HepG2 (cell line): ENCODE measurements around the gene CDHR5. TPM values are rescaled to one million over a fixed set of nuclear protein-coding genes. Genes with fewer than 3 reads are reported as not detected.

Experiments used
- EED ChIP-seq: sonication (generic); formaldehyde crosslinking; IDR thresholded peaks from 2 replicates; pipeline ENCODE4 v1.5.0; 2020; ENCODE audit warnings: mild to moderate bottlenecking, missing genetic modification reagents
- ISX ChIP-seq: sonication (generic); formaldehyde crosslinking; conservative IDR thresholded peaks from 2 replicates; pipeline ENCODE4 v1.5.0; 2020; ENCODE audit warnings: missing genetic modification reagents
- KDM3A ChIP-seq: IDR thresholded peaks from 2 replicates; pipeline ENCODE4 v1.6.1; 2018; ENCODE audit warnings: low read depth, missing compliant biosample characterization
- KLF9 ChIP-seq: IDR thresholded peaks from 2 replicates; pipeline ENCODE4 v1.6.1; 2016; ENCODE audit warnings: low read depth
- NONO ChIP-seq, 2 experiments: fragments of 450-650 bp in 1 of 2; sonication (generic) in 1 of 2; formaldehyde crosslinking in 1 of 2; IDR thresholded peaks in 1 of 2; conservative IDR thresholded peaks in 1 of 2; 2 replicates each; pipeline versions ENCODE4 v1.6.1 to v1.8.0; 2017 to 2022; ENCODE audit warnings: mild to moderate bottlenecking in 1 of 2, missing genetic modification reagents in 1 of 2, moderate library complexity in 1 of 2
- NR2F2 ChIP-seq: IDR thresholded peaks from 2 replicates; pipeline ENCODE4 v1.6.1; 2012; ENCODE audit warnings: low read depth, inconsistent platforms, borderline replicate concordance
- SP140L ChIP-seq: sonication (generic); formaldehyde crosslinking; IDR thresholded peaks from 2 replicates; pipeline ENCODE4 v1.4.0; 2020; ENCODE audit warnings: missing genetic modification reagents, borderline replicate concordance
- TCF7 ChIP-seq: sonication (generic); IDR thresholded peaks from 2 replicates; pipeline ENCODE4 v1.6.1; 2016; ENCODE audit warnings: antibody characterized with exemption, low read depth
- ZBTB7A ChIP-seq: sonication (generic); formaldehyde crosslinking; IDR thresholded peaks from 2 replicates; pipeline ENCODE4 v1.8.0; 2022; ENCODE audit warnings: mild to moderate bottlenecking, missing genetic modification reagents
- ZBTB7B ChIP-seq: sonication (generic); formaldehyde crosslinking; IDR thresholded peaks from 2 replicates; pipeline ENCODE4 v1.4.0; 2020; ENCODE audit warnings: missing genetic modification reagents
- ZC3H13 ChIP-seq: sonication (generic); formaldehyde crosslinking; IDR thresholded peaks from 2 replicates; pipeline ENCODE4 v1.8.1; 2023; ENCODE audit warnings: mild to moderate bottlenecking, missing genetic modification reagents, moderate library complexity
- ZMYM4 ChIP-seq: sonication (generic); formaldehyde crosslinking; IDR thresholded peaks from 2 replicates; pipeline ENCODE4 v1.8.1; 2023; ENCODE audit warnings: mild to moderate bottlenecking, missing genetic modification reagents
- ZNF275 ChIP-seq: sonication (generic); formaldehyde crosslinking; IDR thresholded peaks from 2 replicates; pipeline ENCODE4 v1.8.0; 2022; ENCODE audit warnings: missing genetic modification reagents, mild to moderate bottlenecking, inconsistent platforms, borderline replicate concordance
- polyA plus RNA-seq, 8 experiments: library from polyadenylated mRNA; depleted of rRNA in 3 of 8; stranded (reverse) in 7 of 8; unstranded in 1 of 8; fragments of >200 nt; fragmentation: Illumina TruSeq in 4 of 8; extraction: Trizol in 4 of 8; gene quantifications; 2 replicates each; pipeline versions ENCODE4 v1.2.1 to v1.2.3, GENCODE V29; 2011 to 2016; ENCODE audit warnings: low read depth in 4 of 8, missing spikeins in 1 of 8, mixed read lengths in 1 of 8; ENCODE audit not compliant: insufficient read depth in 1 of 8
- total RNA-seq, 5 experiments: library from RNA; depleted of rRNA; stranded (reverse); fragments of >200 nt; fragmentation: Illumina TruSeq; extraction: Trizol; gene quantifications; 2 replicates each; pipeline ENCODE4 v1.2.3, GENCODE V29; 2016; ENCODE audit warnings: low read depth in 1 of 5
- TF ChIP-seq, protein P1 (sequence below): sonication (generic); formaldehyde crosslinking; IDR thresholded peaks from 2 replicates; pipeline ENCODE4 v1.4.0; 2020; ENCODE audit warnings: low read depth, mild to moderate bottlenecking, missing genetic modification reagents
- TF ChIP-seq, protein P2 (sequence below): IDR thresholded peaks from 2 replicates; pipeline ENCODE4 v1.6.1; 2018; ENCODE audit warnings: missing genetic modification reagents, mild to moderate bottlenecking, missing compliant biosample characterization
- TF ChIP-seq, protein P3 (sequence below): sonication (generic); formaldehyde crosslinking; IDR thresholded peaks from 2 replicates; pipeline ENCODE4 v1.4.0; 2020; ENCODE audit warnings: missing genetic modification reagents, borderline replicate concordance
- TF ChIP-seq, protein P4 (sequence below): sonication (generic); formaldehyde crosslinking; IDR thresholded peaks from 2 replicates; pipeline ENCODE4 v1.4.0; 2020; ENCODE audit warnings: low read depth, missing genetic modification reagents

Gene CDHR5
- total and polyA plus RNA-seq, 2 of the 13 experiments (the other 11 are each of a cell fraction or from before 2014, with no cell fraction given): 0.46 to 0.71 TPM

DNA sequence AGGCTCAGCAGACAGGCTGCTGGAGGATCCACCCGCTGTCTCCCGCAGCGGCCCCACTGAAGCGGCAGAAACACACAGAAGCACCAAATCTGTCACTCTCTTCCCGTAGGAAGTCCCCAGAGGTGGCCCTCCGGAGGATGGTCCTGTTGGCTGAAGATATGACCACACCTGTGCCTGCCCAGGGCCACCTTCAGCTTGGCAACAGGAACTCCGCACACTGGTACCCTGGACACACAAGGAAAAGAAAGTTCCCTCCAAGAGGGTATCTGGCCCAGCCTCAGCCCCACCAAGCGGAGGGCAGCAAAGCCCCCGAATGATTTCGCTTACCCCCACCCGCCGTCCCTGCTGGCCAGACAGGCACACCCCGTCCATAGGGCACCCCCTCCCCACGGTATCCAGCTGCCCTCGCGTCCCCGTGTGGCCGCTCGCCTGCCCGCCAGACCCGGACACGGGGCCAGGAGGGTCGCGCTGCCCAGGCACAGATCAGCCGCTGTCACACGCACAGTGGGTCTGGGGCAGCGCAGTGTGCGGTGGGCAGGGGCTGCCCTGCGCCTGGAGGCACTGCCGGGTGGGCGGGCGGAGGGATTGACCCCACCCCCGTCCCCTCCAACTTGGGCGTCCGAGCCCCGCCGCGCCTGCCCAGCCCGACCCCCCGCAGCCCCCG lies 57.0 kb downstream of the CDHR5 start (continued):
- TF ChIP-seq ZNF275: no peak
- TF ChIP-seq NR2F2: no peak
- TF ChIP-seq, protein P1, sequence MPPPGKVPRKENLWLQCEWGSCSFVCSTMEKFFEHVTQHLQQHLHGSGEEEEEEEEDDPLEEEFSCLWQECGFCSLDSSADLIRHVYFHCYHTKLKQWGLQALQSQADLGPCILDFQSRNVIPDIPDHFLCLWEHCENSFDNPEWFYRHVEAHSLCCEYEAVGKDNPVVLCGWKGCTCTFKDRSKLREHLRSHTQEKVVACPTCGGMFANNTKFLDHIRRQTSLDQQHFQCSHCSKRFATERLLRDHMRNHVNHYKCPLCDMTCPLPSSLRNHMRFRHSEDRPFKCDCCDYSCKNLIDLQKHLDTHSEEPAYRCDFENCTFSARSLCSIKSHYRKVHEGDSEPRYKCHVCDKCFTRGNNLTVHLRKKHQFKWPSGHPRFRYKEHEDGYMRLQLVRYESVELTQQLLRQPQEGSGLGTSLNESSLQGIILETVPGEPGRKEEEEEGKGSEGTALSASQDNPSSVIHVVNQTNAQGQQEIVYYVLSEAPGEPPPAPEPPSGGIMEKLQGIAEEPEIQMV: no peak
- TF ChIP-seq ZC3H13: no peak
- no peak for TF ChIP-seq TCF7
- no peak for TF ChIP-seq ISX
- TF ChIP-seq, protein P2, sequence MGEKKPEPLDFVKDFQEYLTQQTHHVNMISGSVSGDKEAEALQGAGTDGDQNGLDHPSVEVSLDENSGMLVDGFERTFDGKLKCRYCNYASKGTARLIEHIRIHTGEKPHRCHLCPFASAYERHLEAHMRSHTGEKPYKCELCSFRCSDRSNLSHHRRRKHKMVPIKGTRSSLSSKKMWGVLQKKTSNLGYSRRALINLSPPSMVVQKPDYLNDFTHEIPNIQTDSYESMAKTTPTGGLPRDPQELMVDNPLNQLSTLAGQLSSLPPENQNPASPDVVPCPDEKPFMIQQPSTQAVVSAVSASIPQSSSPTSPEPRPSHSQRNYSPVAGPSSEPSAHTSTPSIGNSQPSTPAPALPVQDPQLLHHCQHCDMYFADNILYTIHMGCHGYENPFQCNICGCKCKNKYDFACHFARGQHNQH (CRISPR knock-in tag): no peak
- no peak for TF ChIP-seq ZMYM4 (CRISPR knock-in tag)
- peak; percentile 40; the same call in 1 of the 2 replicates for TF ChIP-seq ZBTB7A (CRISPR knock-in tag)
- TF ChIP-seq, protein P3, sequence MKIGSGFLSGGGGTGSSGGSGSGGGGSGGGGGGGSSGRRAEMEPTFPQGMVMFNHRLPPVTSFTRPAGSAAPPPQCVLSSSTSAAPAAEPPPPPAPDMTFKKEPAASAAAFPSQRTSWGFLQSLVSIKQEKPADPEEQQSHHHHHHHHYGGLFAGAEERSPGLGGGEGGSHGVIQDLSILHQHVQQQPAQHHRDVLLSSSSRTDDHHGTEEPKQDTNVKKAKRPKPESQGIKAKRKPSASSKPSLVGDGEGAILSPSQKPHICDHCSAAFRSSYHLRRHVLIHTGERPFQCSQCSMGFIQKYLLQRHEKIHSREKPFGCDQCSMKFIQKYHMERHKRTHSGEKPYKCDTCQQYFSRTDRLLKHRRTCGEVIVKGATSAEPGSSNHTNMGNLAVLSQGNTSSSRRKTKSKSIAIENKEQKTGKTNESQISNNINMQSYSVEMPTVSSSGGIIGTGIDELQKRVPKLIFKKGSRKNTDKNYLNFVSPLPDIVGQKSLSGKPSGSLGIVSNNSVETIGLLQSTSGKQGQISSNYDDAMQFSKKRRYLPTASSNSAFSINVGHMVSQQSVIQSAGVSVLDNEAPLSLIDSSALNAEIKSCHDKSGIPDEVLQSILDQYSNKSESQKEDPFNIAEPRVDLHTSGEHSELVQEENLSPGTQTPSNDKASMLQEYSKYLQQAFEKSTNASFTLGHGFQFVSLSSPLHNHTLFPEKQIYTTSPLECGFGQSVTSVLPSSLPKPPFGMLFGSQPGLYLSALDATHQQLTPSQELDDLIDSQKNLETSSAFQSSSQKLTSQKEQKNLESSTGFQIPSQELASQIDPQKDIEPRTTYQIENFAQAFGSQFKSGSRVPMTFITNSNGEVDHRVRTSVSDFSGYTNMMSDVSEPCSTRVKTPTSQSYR (CRISPR knock-in tag): no peak
- no peak for TF ChIP-seq KDM3A (CRISPR knock-in tag)
- peak; percentile 29; the same call in 1 of the 2 replicates for TF ChIP-seq EED (CRISPR knock-in tag)
- 0 out of 2 replicates have a peak, but pooled peaks have one; percentile 42 for TF ChIP-seq ZBTB7B
- TF ChIP-seq, protein P4, sequence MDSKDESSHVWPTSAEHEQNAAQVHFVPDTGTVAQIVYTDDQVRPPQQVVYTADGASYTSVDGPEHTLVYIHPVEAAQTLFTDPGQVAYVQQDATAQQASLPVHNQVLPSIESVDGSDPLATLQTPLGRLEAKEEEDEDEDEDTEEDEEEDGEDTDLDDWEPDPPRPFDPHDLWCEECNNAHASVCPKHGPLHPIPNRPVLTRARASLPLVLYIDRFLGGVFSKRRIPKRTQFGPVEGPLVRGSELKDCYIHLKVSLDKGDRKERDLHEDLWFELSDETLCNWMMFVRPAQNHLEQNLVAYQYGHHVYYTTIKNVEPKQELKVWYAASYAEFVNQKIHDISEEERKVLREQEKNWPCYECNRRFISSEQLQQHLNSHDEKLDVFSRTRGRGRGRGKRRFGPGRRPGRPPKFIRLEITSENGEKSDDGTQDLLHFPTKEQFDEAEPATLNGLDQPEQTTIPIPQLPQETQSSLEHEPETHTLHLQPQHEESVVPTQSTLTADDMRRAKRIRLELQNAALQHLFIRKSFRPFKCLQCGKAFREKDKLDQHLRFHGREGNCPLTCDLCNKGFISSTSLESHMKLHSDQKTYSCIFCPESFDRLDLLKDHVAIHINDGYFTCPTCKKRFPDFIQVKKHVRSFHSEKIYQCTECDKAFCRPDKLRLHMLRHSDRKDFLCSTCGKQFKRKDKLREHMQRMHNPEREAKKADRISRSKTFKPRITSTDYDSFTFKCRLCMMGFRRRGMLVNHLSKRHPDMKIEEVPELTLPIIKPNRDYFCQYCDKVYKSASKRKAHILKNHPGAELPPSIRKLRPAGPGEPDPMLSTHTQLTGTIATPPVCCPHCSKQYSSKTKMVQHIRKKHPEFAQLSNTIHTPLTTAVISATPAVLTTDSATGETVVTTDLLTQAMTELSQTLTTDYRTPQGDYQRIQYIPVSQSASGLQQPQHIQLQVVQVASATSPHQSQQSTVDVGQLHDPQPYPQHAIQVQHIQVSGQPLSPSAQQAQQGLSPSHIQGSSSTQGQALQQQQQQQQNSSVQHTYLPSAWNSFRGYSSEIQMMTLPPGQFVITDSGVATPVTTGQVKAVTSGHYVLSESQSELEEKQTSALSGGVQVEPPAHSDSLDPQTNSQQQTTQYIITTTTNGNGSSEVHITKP (CRISPR knock-in tag): peak; percentile 51; the same call in 1 of the 2 replicates
- no peak for TF ChIP-seq SP140L
- no peak for TF ChIP-seq KLF9
- TF ChIP-seq NONO (IDR thresholded peaks at IDR 0.05): no peak
- TF ChIP-seq NONO (CRISPR knock-in tag; conservative IDR thresholded peaks at IDR 0.05): no peak
